VCaP (cell line): Measurements from ENCODE around the gene FAM151B.
"Not testable (repeated sequence)": the region's sequence is repeated elsewhere in the genome, so short reads cannot be mapped to it uniquely, and the experiment has no call there.

ENCODE experiments used
- H3K27ac ChIP-seq: fragments of 450-650 bp; 2 replicates; pipeline ENCODE4 v1.5.1; 2017
- CTCF ChIP-seq: fragments of 450-650 bp; conservative IDR thresholded peaks from 2 replicates; pipeline ENCODE4 v1.5.1; 2017; ENCODE audit warnings: mild to moderate bottlenecking, moderate library complexity

Gene FAM151B

GRCh38 chr5:80576383-80576782, 88.5 kb downstream of the FAM151B start:
- no peak for TF ChIP-seq CTCF
- no peak overlapping the region for H3K27ac ChIP-seq

- no peak for TF ChIP-seq CTCF
- no peak overlapping the region for H3K27ac ChIP-seq
These were observed 89.8 kb downstream of the FAM151B start for GRCh38 chr5:80577707-80578106.

- no peak for TF ChIP-seq CTCF
- no peak overlapping the region for H3K27ac ChIP-seq
These were observed 91.2 kb downstream of the FAM151B start for GRCh38 chr5:80579050-80579449.

GRCh38 chr5:80580291-80580690, 92.4 kb downstream of the FAM151B start:
- not testable (repeated sequence) for H3K27ac ChIP-seq

GRCh38 chr5:80584770-80585169, 96.9 kb downstream of the FAM151B start:
- no peak overlapping the region for H3K27ac ChIP-seq
- TF ChIP-seq CTCF, result no peak

GRCh38 chr5:80588858-80589540, 101.1 kb downstream of the FAM151B start:
- H3K27ac ChIP-seq, result no peak overlapping the region
- TF ChIP-seq CTCF, result no peak

- TF ChIP-seq CTCF, result no peak
- no peak overlapping the region for H3K27ac ChIP-seq
These were observed 102.9 kb downstream of the FAM151B start for GRCh38 chr5:80590766-80591165.

GRCh38 chr5:80591352-80591751, 103.5 kb downstream of the FAM151B start:
- no peak overlapping the region for H3K27ac ChIP-seq
- no peak for TF ChIP-seq CTCF
